Measurements from ENCODE around the gene SLC17A9. TPM values are rescaled to one million over a fixed set of nuclear protein-coding genes. Genes with fewer than 3 reads are reported as not detected.

The SLC17A9 gene
- total and polyA plus RNA-seq, 2 experiments from 2014 or later = 32.0 to 39.3 TPM

DNA sequence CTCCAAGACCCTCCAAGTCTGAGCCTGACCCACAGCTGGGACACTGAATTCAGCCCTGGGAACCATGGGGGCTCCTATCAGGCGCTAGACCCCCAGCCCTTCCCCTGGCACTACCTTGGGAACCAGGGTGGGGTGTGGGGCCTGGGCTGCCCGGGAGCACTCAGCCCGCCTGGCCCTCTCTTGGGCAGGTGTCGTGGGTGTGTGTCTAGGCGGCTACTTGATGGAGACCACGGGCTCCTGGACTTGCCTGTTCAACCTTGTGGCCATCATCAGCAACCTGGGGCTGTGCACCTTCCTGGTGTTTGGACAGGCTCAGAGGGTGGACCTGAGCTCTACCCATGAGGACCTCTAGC lies 14.6 kb downstream of the SLC17A9 start:
- peaks cover 12% of the 10 kb centered on the region for H3K4me1 Mint-ChIP-seq
- Histone ChIP-seq H3K4me3 (no peak overlapping the region), H3K9me2 (ENCODE audit: insufficient read depth) (no peaks in the 10 kb centered on the region), H3K4me2 (no peak overlapping the region), H3K27me3 (ENCODE audit: insufficient read depth) (no peaks in the 10 kb centered on the region), H2AFZ (no peak overlapping the region), H3F3A (replicated peaks; ENCODE audit: low read depth) (peaks cover 6% of the 10 kb centered on the region), H3K79me2 (replicated peaks; ENCODE audit: insufficient read depth) (no peaks in the 10 kb centered on the region), H3K27ac (ENCODE audit: low read depth) (no peak overlapping the region), H4K20me1 (replicated peaks; ENCODE audit: insufficient read depth) (no peaks in the 10 kb centered on the region), H3K36me3 (ENCODE audit: insufficient read depth) (no peaks in the 10 kb centered on the region), H3K4me1 (ENCODE audit: insufficient read depth) (peaks cover 7% of the 10 kb centered on the region; the same call in 1 of the 2 replicates)
- ATAC-seq (no peak), DNase-seq (ENCODE audit: low spot score) (no peak)
- no peaks in the 10 kb centered on the region; the same call in 2 of the 3 replicates for H3K9me3 Mint-ChIP-seq
- no peaks in the 10 kb centered on the region; the same call in 2 of the 3 replicates for H3K36me3 Mint-ChIP-seq (ENCODE audit: low read depth)
- H3K27me3 Mint-ChIP-seq (ENCODE audit: insufficient read depth, low read depth, poor library complexity) = peaks cover 17% of the 10 kb centered on the region
- TF ChIP-seq STAT1 (IDR thresholded peaks at IDR 0.05; ENCODE audit: unreplicated experiment) = no peak
- no peak for TF ChIP-seq JUNB (IDR thresholded peaks at IDR 0.05; ENCODE audit: unreplicated experiment)
- no peak for TF ChIP-seq REST (IDR thresholded peaks at IDR 0.05; ENCODE audit: unreplicated experiment)
- TF ChIP-seq ZNF331 (CRISPR knock-in tag; IDR thresholded peaks at IDR 0.05; ENCODE audit: low read depth) = no peak
- H3K27ac Mint-ChIP-seq = no peak overlapping the region
- no peak overlapping the region for H3K4me3 Mint-ChIP-seq

DNA sequence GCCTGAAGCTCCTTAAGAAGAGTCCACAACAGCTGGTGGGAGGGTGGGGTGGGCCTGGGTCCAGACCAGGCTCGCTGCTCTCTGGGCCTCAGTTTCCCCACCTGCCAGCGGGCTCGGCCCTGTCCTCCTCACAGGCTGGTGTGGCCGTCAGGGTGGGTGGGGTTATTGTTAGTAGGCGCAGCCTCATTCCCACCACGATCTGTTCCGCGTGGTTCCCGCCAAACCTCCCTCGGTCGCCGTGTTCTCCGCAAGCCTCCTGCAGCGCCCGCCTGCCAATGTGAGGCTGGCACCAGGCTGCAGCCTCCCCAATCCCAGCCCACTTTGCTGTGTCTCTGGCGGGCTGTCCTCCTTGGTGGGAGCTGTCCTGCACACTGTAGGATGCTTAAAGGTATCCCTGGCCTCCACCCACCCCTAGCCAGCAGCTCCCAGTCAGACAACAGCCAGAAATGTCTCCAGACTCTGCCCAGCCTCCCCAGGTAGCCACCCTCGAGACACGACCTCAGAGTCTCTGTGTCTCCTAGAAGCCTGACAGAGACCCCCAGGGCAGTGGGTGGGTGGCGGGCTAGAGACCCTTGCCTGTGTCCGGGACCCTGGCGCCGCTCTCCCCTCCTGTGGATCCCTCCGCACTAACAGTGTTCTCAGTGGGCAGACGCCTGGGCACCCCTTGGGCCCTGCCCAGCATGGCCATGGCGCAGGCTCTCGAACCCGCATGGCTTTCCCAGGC lies 15.3 kb downstream of the SLC17A9 start:
- H3K36me3 Mint-ChIP-seq (ENCODE audit: low read depth) = no peaks in the 10 kb centered on the region; the same call in 2 of the 3 replicates
- Histone ChIP-seq H3K4me2 (no peak overlapping the region), H3K4me3 (no peak overlapping the region), H3K79me2 (replicated peaks; ENCODE audit: insufficient read depth) (no peaks in the 10 kb centered on the region), H3K4me1 (ENCODE audit: insufficient read depth) (peaks cover 7% of the 10 kb centered on the region; the same call in 1 of the 2 replicates), H3F3A (replicated peaks; ENCODE audit: low read depth) (peaks cover 6% of the 10 kb centered on the region), H4K20me1 (replicated peaks; ENCODE audit: insufficient read depth) (no peaks in the 10 kb centered on the region), H3K27ac (ENCODE audit: low read depth) (no peak overlapping the region), H3K9me2 (ENCODE audit: insufficient read depth) (no peaks in the 10 kb centered on the region), H3K27me3 (ENCODE audit: insufficient read depth) (peaks cover 4% of the 10 kb centered on the region), H2AFZ (no peak overlapping the region), H3K36me3 (ENCODE audit: insufficient read depth) (no peaks in the 10 kb centered on the region)
- no peak overlapping the region for H3K27ac Mint-ChIP-seq
- no peak for DNase-seq (ENCODE audit: low spot score)
- TF ChIP-seq CTCF (conservative IDR thresholded peaks at IDR 0.05; ENCODE audit: low read depth in 2 of 2) (no peak), CREB1 (CRISPR knock-in tag; IDR thresholded peaks at IDR 0.05; ENCODE audit: low read depth) (no peak), REST (IDR thresholded peaks at IDR 0.05; ENCODE audit: unreplicated experiment) (no peak), NANOG (IDR thresholded peaks at IDR 0.05; ENCODE audit: borderline replicate concordance) (no peak), ZNF331 (CRISPR knock-in tag; IDR thresholded peaks at IDR 0.05; ENCODE audit: low read depth) (no peak)
- no peak for ATAC-seq
- H3K27me3 Mint-ChIP-seq (ENCODE audit: insufficient read depth, low read depth, poor library complexity) = peaks cover 23% of the 10 kb centered on the region
- no peaks in the 10 kb centered on the region; the same call in 2 of the 3 replicates for H3K9me3 Mint-ChIP-seq
- H3K4me3 Mint-ChIP-seq = no peak overlapping the region
- peaks cover 15% of the 10 kb centered on the region for H3K4me1 Mint-ChIP-seq
